HG03039 (cell line): ENCODE measurements around the gene ARHGAP21.
A peak's percentile ranks its signal among the peaks of the same experiment; 100 is the strongest.

Experiments used
- ATAC-seq: cut with Tn5 transposase; IDR thresholded peaks from one replicate; pipeline ENCODE4 v1.9.1; 2021; ENCODE audit warnings: mild to moderate bottlenecking, moderate library complexity; ENCODE audit not compliant: unreplicated experiment

ARHGAP21 gene

DNA sequence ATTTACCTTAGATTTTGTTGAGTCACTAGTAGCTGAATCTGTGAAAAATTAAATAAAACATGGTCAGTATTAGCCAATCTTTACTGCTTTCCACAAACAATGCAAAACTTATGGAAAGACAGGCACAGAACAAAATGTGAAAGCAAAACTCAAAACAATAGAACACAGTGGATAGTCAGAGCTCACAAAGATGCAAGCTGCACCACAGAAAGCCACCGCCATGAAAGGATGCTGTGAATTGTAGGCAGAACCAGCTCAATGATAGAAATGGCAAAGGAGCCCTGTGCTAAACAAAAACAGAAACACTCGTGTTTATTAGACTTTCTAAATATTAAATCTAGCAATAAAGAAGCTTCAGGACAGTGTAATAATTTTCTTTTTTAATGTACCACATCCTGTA, 134.4 kb downstream of the ARHGAP21 start:
- ATAC-seq = no peak

DNA sequence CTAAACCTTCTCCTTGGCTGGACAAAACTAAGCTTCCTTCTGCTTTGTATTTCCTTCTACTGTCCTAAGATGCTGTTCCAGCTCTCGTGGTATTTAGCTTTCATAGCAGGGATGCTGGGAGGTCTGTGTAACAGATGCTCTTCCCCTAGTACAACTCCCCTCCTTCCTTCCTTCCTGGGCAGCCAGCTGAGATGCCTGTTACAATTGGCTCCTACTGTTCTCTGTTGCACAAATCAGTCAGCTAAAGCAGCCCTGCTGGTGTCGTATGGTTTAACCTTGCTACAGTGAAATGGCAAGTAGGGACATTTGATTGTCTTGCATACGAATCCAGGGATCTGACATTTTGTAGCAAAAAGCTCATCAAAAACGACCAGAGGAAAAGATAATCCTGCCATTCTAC, 143.8 kb downstream of the ARHGAP21 start:
- no peak for ATAC-seq

DNA sequence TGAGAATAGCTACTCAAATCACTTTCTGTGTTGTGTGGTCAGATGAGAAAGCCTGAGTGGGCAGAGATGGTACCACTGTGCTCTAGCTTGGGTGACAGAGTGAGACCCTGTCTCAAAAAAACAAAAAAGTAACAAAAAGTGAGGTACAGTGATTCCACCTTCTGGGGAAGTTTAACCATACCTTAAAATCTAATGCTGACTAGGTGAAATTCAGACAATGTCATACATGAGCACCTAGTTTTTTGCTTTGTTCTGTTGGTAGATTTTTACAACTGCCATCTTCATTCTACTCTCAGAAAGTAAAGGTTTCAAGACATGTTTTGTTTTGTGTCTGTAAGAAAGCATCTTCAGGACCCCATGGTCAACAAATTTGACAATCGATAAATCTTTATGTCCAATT, 144.2 kb downstream of the ARHGAP21 start:
- no peak for ATAC-seq

DNA sequence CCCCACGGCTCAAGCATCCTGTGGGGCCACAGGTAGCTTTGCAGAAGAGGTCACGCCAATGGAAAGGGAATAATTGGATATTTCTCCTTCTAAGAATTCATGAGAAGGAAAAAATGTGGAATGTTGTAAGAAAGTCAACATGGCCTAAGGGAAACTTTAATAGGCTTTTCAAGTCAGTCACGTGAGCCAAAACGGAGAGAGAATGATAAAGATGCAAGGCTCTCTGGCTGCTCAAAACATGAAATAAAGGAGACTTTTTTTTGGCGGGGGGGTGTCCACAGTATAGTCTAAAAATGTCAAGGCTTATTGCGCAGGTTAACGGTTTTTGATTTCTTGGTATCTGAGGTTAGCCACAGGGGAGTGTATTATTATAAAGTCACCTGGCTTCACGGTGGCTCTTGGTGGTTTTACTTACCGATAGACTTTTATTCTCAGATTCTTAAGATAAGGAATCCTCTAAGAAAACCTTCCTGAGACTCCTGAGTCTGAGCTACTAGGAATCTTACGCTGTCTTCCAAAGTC, 148.1 kb downstream of the ARHGAP21 start:
- no peak for ATAC-seq

DNA sequence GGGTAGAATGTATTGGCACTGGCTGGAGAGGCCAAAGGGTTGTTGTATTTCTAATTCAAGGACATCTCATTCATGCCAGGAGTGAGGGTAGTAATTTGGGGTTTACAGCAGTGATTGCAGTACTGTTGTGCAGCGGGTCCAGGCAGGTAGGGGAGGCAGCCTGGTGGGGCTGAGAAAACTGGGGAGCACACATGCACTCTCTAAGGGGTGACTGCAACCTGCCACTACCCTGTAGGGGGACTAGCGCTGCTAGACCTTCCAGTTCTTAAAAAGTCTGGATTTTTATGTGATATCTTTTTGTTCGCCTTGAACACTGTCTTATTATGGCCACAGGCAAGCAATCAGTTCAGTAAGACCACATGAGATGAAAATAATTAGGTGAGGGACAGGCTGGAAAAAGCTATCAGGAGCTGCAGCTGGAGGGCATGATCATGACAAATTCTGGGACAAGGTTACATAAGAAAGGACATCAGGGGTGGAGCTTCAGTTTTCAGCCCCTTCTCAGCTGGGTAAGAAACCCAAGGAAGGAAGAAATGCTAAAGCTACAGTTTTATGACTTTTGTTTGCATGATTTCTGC, 149.0 kb downstream of the ARHGAP21 start:
- no peak for ATAC-seq

DNA sequence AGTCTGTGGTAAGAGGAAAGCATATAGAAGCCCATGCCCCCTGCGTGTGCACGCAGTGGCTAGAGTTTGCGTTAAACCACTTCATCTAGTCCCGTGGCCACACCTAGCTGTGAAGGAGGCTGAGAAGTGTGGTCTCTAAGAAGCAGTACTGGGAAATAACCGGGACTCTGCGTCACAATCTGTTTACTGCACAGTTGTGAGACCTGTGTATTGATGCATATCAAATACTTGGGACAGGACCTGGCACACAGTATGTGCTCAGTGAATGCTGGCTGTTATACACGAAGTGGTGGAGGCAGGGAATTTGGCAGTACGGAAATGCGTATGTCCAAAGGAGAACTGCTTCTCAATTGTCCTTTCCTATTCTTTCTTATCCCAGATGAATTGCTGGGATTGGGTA, 149.5 kb downstream of the ARHGAP21 start:
- ATAC-seq = no peak

DNA sequence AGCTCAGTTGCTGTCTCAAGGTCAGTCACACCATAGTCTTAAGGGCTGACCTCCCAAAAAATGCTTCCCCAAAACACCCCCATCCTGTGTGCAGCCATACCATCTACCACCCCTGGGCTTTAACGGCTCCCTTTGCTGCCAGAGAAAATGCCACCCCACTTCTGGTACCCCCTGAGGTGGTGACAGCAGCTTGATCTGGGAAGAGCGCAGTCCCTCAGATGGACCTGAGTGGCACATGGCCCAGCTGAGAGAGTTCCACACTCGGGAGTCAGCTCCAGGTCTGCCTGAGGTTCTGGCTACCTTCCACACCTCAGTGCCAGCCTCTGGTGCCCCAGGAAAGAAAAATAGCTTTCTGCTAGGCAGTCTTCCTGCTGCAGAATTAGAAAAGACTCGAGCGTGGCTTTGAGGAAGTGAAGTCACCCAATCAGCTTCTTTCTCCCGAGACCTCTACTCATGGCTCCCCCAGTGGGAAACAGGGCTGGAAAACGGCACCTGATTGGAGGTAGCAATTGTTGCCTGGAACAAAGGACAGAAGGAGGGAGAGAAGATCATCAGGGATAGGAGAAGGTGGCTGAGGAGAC, 151.7 kb downstream of the ARHGAP21 start:
- no peak for ATAC-seq

DNA sequence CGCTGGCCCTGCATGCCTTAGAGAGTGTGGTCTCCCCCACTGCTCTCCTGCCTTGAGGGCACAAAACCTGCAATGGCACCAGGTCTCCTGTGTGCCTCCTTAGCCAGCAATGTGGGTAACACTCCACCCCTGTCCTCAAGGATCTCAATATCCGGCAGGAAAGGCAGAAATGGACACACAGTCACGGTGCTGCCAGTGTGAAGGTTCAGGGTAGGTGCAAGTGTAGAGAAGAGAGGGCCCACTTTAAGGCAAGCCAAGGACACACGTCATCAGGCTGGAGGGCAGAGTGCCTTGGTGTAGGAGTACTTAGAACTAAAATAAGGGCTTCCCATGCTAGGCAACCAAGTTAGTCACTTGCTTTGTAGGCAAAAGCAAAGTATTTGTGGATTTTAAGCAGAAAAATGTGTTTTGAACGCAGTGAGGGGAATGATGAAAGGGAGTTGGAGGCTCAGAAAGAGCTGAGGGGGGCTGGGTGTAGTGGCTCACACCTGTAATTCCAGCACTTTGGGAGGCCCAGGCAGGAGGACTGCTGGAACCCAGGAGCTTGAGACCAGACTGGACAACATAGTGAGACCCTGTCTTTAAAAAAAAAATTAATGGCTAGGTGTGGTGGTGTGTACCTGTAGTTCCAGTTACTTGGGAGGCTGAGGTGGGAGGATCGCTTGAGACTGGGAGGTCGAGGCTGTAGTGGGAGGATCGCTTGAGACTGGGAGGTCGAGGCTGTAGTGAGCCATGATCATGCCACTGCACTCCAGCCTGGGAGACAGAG, 152.8 kb downstream of the ARHGAP21 start:
- no peak for ATAC-seq

DNA sequence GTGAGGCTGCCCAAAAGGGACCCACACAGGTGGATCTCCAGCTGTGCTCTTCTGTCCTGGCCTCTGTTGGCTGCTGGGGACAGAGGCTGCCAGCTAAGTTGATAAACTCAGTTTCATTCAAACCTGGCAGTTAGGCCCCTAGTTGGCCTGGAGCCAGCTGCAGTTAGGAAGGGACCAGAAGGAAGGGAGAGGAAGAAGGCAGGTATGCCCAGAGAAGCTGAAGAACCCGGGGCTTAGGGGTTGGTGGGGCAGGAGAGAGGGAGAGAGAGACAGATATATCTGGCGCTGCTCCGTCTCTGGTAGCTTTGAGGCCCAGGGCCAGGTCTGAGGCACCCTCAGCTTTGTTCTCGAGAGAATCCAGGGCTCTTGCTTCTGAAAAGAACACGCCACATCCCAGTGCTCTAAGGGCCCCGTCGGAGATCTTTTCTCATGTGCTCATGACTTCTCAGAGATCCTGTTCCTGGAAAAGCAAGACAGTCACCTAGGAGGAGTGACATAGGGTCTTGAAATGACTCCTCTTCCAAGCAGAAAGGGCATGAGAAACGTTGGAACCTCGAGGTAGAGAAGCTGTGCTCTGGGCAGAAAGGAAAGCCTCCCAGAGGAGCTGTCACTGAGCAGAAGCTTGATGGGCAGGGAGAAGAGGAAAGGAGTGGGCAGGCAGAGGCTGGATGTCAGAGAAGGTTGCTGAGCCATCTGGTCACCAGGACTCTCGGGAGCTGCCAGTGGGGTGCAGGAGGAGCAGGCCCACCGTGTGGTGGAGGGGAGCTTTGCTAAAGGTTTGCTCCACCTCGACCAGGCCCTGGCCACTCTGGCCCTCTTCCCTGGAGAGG, 153.6 kb downstream of the ARHGAP21 start:
- no peak for ATAC-seq

DNA sequence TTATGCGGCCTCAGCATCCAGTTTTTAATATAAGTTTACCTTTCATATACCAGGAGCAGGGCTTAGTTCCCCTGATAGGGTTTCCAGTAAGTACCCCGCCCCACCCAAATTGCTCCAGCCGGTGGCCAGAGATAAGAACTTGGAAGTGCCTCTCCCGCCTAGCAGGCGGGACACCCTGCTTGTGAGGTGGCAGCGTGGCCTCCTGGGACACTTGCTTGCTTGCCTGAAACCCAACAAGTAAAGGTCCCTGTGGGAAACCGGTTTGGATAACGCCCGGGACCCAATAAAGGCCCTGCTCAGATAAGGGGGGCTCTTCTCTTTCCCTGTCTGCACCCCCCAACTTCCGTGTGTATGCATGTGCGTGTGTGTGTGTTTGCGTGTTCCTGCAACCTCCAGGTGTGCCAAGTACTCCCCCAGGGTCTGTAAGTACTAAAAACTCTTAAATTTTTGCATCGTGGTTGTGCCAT, 154.3 kb downstream of the ARHGAP21 start:
- no peak for ATAC-seq

DNA sequence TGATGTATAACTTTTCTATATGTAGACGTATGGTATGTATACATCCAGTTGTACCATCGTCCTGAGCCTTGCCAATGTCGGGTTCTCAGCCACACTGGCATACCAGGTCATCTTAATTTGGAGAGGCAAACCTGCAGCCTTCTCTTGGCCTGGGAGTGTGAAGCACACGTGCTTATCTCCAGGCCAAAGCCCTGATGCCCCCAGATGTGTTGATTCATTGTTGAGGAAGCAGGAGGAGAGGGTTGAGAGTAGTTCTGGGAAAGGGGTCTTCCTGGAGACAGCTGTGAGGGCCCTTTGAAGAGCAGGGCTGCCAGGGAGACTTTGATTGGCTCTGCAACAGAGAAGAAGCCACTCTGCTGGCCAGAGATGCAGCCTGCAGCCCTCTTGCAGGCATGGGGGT, 155.6 kb downstream of the ARHGAP21 start:
- ATAC-seq = no peak

DNA sequence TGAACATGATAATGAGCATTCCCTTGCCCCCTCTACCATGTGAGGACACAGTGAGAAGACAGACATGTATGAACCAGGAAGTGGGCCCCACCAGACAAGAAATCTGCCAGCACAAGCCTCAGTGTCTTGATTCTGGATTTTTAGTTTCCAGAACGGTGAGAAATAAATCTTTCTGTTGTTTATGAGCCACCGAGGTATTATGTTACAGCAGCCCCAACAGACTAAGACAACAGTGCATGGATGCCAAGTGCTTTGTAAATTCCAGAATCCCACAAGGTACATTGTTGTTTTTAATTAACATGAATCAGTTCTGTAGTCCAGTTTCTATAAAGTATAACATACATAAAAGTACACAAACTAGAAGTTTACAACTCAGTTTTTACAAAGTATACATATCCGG, 162.2 kb downstream of the ARHGAP21 start:
- no peak for ATAC-seq

DNA sequence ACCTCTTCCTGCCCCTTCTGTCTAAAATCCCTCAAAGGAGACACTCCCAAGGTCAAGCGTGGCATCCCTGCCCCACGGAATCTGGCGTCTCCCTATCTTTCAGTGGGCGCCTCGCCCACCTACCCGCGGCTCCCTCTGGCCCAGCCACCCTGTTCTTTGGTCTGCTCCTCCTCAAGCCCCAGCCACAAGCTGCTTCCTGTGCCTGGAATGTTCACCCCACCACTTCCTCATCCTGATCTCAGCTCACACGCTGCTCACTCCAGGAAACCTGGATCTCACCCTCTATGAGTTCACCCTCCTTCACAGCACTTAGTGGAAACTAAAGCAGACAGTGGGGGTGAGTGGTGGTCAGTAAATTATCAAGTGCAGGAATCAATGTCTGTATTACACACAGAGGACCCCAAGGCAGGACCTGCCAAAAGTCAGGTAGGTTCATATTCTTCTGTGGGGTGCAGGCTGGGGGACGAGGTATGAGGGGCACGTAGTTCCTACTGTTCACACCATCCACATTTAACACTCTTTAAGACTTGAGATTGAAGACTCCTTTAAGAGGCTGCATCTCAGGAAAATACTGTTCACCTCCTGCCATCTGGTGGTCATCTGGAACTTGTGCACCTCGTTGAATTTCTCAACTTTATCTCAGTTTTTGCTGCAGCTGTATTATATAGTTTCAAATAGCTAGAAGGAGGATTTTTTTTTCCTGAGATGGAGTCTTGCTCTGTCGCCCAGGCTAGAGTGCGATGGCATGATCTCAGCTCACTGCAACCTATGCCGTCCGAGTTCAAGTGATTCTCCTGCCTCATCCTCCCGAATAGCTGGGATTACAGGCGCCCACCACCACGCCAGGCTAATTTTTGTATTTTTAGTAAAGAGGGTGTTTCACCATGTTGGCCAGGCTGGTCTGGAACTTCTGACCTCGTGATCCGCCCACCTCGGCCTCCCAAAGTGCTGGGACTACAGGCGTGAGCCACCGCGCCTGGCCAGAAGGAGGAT, 166.6 kb downstream of the ARHGAP21 start:
- ATAC-seq = peak; percentile 45

DNA sequence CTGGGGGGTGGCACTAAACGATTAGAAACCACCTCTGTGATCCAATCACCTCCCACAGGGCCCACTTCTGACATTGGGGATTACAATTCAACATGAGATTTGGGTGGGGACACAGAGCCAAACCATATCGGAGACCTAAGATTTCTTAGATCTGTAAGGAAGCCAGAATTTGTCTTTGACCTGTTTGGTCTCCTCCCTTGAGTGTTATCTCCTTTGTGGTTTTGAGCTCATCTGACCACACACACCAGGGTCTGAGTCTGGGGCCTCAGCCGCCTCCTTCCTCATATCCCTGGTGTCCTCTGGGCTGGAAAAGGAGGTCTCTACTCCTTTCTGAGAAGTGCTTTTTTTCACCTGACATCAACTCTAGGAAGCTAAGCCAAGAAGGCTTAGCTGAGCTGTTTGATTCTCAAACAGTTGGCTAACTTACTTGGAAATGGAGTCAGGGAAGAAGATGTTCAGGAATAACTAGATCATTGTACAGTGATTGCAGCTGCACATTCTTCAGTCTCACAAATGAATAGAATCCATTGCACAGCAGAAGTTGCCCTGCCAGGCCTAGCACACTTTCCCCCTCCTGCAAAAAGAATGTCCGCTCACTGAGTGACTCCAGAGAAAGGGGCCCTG, 167.4 kb downstream of the ARHGAP21 start:
- ATAC-seq = no peak

DNA sequence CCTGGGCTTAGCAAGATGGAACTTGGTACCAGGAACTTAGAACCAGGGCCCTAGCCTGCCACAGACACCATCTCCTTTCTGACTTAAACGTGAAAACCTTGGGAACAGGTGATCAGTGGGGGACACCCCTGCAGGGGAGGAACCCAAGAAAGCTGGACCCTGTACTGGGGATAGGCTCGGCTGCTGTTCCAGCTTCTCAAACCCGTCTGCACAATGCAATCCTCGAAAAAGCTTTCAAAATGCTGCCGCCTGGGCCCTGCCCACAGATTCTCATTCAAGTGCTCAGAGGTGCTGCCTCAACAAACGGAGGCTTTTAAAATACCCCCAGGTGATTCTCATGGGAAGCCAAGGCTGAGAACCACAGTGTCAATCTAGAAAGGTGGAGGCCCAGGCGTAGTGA, 169.7 kb downstream of the ARHGAP21 start:
- no peak for ATAC-seq

DNA sequence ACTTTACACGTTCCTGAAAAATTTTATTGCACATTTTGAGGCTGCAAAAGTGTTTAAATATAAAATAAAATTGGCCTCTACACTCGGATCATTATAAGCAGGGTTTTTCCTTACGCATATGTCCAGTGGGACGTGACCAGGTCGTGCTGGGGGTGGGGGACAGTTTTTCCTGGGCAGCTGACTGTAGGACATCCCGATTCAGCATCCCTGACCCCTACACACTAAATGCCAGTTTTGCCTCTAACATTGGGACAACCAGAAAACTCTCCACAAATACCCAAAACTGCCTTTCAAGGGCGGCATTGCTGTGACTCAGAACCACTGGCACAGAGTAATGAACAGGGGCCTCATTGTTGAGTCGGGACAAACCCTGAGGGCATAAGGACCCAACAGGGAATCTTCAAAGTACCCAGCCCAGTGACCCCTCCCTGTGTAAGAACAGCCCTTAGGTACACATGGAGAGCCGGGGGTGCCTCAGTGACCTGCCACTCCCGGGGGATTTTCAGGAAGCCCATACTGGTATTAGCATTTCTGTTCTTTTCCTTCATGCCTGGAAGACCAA, 170.6 kb downstream of the ARHGAP21 start:
- ATAC-seq = no peak

DNA sequence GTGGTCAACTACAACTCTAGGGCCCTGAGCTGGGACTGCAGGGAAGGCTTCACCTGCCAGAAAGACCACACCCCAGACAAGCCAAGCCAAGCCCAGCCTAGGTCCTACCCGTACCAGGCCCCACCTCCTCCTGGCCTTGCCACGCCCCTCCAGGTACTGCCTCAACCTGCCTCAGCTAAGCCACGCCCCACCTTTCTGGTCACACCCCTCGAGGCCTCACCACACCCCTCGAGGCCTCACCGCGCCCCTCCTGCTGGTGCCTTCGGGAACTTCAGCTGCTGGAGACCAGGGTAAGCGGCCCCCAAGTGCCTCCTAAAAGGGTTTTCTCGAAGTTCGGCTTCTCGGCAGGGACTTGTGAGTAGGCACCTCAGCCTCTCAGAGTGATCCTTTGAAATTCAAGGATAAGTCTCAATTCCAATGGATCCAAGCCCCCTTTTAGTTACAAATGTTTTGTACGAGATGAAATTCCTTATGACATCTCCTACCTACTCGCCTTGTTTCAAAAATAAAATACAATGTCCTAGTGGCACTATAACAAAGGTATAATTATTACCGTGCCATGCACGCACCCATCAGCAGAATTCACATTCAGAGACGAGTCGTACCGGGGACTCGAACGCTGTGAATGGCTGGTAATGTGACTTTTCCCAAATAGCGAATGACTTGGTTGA, 171.2 kb downstream of the ARHGAP21 start:
- no peak for ATAC-seq

DNA sequence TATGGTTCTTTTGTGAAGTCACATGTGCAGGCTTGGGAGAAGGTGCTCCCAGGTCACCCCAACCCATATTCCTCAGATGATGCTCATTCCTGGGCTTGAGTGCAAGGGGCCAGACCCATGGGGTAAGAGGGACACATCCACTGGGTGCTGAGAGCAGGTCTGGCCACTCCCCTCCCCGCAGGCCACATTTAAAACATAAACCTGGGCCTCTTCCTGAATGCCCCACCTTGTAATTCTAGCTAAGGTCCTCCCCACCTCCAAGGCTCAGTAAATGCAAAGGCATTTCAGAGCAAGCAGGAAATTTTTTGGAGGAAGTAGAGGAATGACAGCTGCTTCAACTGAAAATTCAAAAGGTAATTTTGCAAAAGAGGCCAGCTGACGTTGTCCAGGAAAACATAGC, 172.5 kb downstream of the ARHGAP21 start:
- ATAC-seq = no peak

DNA sequence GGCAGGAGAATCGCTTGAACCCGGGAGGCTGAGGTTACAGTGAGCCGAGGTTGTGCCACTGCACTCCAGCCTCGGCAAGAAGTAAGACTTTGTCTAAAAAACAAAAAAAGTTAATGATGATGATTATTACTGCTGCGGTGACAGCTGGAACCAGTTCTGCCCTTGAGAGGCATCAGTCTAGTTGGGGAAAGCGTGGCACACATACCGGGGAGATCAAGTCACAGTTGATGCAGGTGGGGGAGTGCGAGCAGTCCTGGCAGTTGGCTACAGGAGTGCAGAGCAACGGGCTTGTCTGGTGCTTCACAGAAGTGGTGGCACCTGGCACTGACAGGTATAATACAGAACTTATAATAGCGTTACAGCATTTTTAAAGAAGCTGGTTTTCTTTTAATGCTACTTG, 173.0 kb downstream of the ARHGAP21 start:
- ATAC-seq = no peak
